Parathyroid adenoma (tissue), 2 donors: ENCODE results near the gene RPS19BP1.

Experiments used
- H2AFZ ChIP-seq: fragments of 300-600 bp; sonication (generic); one replicate; pipeline ENCODE4 v1.7.0; 2017; ENCODE audit warnings: antibody characterized with exemption, mild to moderate bottlenecking
- H3K27ac ChIP-seq: fragments of 300-600 bp; sonication (generic); one replicate; pipeline ENCODE4 v1.7.0; 2017
- H3K27me3 ChIP-seq: fragments of 300-600 bp; sonication (generic); one replicate; pipeline ENCODE4 v1.7.0; 2017; ENCODE audit warnings: low read length; ENCODE audit not compliant: control insufficient read depth, insufficient read depth
- H3K36me3 ChIP-seq: fragments of 300-600 bp; sonication (generic); one replicate; pipeline ENCODE4 v1.7.0; 2017; ENCODE audit warnings: low read length; ENCODE audit not compliant: control insufficient read depth, insufficient read depth
- H3K4me1 ChIP-seq: fragments of 300-600 bp; sonication (generic); one replicate; pipeline ENCODE4 v1.7.0; 2017; ENCODE audit warnings: control low read depth
- H3K4me2 ChIP-seq: fragments of 300-600 bp; sonication (generic); one replicate; pipeline ENCODE4 v1.7.0; 2017; ENCODE audit warnings: low read length
- H3K4me3 ChIP-seq: fragments of 300-600 bp; sonication (generic); one replicate; pipeline ENCODE4 v1.7.0; 2017; ENCODE audit warnings: low read depth, low read length
- H3K79me2 ChIP-seq: fragments of 300-600 bp; sonication (generic); one replicate; pipeline ENCODE4 v1.7.0; 2017; ENCODE audit warnings: control low read depth
- H3K9ac ChIP-seq: fragments of 300-600 bp; sonication (generic); one replicate; pipeline ENCODE4 v1.7.0; 2017; ENCODE audit warnings: mild to moderate bottlenecking
- H3K9me3 ChIP-seq: fragments of 300-600 bp; sonication (generic); one replicate; pipeline ENCODE4 v1.7.0; 2017; ENCODE audit warnings: low read length; ENCODE audit not compliant: control insufficient read depth
- TF ChIP-seq, protein P1 (sequence below): fragments of 300-600 bp; sonication (generic); IDR thresholded peaks from one replicate; pipeline ENCODE4 v1.7.0; 2017; ENCODE audit warnings: antibody characterized with exemption, mild to moderate bottlenecking
- donor health status: primary hyperparathyroidism.

The RPS19BP1 gene

DNA sequence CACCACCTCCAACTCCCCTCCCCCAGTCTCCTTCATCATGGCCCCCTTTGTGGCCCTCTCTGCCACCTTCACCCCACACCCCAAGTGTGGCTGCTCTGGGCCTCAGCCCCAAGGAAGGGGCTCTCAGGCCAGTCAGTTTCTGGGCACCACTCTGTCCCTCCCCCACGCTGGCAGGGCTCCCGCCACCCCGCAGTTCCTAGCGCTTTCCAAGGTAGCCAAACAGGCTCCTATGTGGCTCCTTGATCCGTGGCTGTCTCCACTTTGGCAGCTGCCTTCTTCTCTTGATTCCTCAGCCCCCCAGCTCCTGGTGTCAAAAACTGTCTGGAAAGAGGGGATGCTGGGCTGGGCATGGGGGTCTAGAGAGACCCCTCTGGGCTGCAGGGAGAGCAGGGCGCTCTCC is 27.6 kb upstream of the RPS19BP1 start:
- Histone ChIP-seq H3K27me3 (no peaks in the 10 kb centered on the region), H2AFZ (no peak overlapping the region), H3K9ac (no peak overlapping the region), H3K79me2 (no peaks in the 10 kb centered on the region), H3K4me2 (no peak overlapping the region), H3K4me3 (no peak overlapping the region), H3K9me3 (no peaks in the 10 kb centered on the region), H3K36me3 (no peaks in the 10 kb centered on the region), H3K4me1 (no peaks in the 10 kb centered on the region), H3K27ac (no peak overlapping the region)
- TF ChIP-seq, protein P1, sequence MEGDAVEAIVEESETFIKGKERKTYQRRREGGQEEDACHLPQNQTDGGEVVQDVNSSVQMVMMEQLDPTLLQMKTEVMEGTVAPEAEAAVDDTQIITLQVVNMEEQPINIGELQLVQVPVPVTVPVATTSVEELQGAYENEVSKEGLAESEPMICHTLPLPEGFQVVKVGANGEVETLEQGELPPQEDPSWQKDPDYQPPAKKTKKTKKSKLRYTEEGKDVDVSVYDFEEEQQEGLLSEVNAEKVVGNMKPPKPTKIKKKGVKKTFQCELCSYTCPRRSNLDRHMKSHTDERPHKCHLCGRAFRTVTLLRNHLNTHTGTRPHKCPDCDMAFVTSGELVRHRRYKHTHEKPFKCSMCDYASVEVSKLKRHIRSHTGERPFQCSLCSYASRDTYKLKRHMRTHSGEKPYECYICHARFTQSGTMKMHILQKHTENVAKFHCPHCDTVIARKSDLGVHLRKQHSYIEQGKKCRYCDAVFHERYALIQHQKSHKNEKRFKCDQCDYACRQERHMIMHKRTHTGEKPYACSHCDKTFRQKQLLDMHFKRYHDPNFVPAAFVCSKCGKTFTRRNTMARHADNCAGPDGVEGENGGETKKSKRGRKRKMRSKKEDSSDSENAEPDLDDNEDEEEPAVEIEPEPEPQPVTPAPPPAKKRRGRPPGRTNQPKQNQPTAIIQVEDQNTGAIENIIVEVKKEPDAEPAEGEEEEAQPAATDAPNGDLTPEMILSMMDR = no peak

DNA sequence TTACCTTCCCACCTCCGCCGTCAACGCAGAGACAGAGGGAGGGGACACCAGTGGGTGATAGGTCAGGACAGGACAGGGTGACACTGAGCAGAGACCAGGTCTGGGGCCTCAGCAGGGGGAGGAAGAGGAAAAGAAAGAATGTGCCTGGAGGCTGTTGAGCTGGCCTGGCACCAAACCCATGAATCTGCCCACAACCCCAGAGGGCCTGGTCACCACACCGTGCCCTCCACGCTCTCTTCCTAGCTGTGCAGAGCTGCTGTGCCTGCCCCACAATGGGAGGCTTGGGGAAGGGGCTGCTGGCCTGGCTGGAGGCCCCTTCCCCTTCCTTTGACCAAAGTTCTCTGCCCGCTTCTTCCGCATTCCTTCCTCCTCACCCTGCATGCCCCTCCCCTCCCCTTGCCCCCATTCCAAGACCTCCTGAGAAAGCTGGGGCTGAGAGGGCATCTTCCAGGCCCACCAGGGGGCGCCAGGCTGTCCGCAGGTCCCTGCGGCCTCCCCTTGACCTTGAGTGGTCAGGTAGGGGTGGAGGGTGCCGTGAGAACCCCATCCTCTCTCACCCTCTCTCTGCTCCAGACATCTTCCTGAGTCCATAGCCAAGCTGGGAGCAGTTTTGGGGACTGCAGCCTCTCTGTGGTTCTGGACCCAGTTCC is 27.0 kb upstream of the RPS19BP1 start:
- no peaks in the 10 kb centered on the region for H3K9me3 ChIP-seq
- H3K27me3 ChIP-seq = no peaks in the 10 kb centered on the region
- H3K4me1 ChIP-seq = no peaks in the 10 kb centered on the region
- H3K4me2 ChIP-seq = no peak overlapping the region
- no peaks in the 10 kb centered on the region for H3K79me2 ChIP-seq
- no peak overlapping the region for H2AFZ ChIP-seq
- no peak overlapping the region for H3K27ac ChIP-seq
- no peak overlapping the region for H3K9ac ChIP-seq
- H3K4me3 ChIP-seq = no peak overlapping the region
- TF ChIP-seq, protein P1 = peak; percentile 20
- no peaks in the 10 kb centered on the region for H3K36me3 ChIP-seq

DNA sequence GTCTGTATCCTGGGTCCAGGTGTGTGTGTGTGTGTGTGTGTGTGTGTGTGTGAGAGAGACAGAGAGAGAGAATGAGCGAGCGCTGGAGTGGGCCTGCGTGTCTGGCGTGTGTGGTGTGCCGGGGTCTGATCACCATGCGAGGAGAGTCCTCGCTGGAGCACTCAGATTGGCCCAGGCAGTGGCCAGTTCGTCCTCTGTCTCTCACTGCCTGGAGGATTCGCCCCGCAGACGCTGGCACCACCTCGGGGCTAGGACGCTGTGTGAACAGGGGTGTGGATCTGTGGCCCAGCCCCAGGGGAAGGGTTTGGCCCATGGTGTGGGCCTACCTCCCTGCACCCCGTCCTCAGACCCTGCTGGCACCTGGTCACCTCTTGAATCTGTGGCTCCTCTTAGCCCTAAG is 26.4 kb upstream of the RPS19BP1 start:
- Histone ChIP-seq H3K4me1 (no peaks in the 10 kb centered on the region), H3K4me2 (no peak overlapping the region), H2AFZ (no peak overlapping the region), H3K9ac (no peak overlapping the region), H3K36me3 (no peaks in the 10 kb centered on the region), H3K79me2 (no peaks in the 10 kb centered on the region), H3K4me3 (no peak overlapping the region), H3K27ac (no peak overlapping the region), H3K9me3 (no peaks in the 10 kb centered on the region), H3K27me3 (no peaks in the 10 kb centered on the region)
- TF ChIP-seq, protein P1 = no peak

DNA sequence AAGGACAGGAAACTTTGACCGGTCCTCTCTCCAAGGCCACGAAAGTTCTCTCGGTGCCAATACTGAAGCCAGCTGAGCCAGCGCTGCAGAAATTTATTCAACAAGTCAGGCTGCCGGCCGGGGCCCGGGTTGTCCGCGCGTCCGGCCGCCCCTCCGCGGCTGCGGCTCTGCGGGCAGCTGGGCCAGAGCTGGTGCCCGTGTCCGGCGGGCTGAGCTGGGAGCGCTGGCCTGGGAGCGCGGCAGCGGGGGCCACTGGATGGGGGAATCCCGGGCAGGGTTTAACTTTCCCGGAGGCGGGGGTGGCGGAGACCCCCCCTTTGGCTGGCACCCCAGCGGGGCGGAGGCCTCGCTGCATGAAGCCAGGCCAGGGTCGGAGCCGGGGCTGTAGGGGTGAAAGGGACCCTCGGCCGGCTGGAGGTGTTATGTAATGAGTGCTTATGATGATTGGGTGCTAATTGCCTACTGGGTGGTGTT is 25.7 kb upstream of the RPS19BP1 start:
- no peak overlapping the region for H3K4me2 ChIP-seq
- H3K9ac ChIP-seq = no peak overlapping the region
- TF ChIP-seq, protein P1 = no peak
- no peaks in the 10 kb centered on the region for H3K27me3 ChIP-seq
- no peaks in the 10 kb centered on the region for H3K4me1 ChIP-seq
- H3K4me3 ChIP-seq = no peak overlapping the region
- no peak overlapping the region for H3K27ac ChIP-seq
- no peaks in the 10 kb centered on the region for H3K79me2 ChIP-seq
- H3K36me3 ChIP-seq = no peaks in the 10 kb centered on the region
- H3K9me3 ChIP-seq = no peaks in the 10 kb centered on the region
- no peak overlapping the region for H2AFZ ChIP-seq
